HepG2 (cell line): Measurements from ENCODE around the gene PIGN. TPM values are rescaled to one million over a fixed set of nuclear protein-coding genes. Genes with fewer than 3 reads are reported as not detected.

Experiments
- ATAC-seq: fragments of 200-7000 bp; cut with Tn5 transposase; 3 replicates; pipeline ENCODE4 v1.9.1; 2020; ENCODE audit warnings: mild to moderate bottlenecking, moderate library complexity
- BruUV-seq: library from RNA; stranded (reverse); fragments of 400-500 nt; replicated peaks from 2 replicates; lab custom pipeline; 2021; lab: Mats Ljungman, UMichigan
- CTCF ChIA-PET: fragments of 300-600 bp; formaldehyde crosslinking; extraction: SDS; loops from one replicate; lab custom pipeline; 2021; ENCODE audit warnings: low total read pairs, inconsistent platforms, low intra/inter-chr PET ratio; lab: Yijun Ruan, JAX
- POLR2A ChIA-PET: fragments of 350-600 bp; sonication (Branson Sonifier 250); formaldehyde crosslinking; loops from one replicate; lab custom pipeline; 2020; ENCODE audit warnings: antibody characterized with exemption, inconsistent platforms; lab: Yijun Ruan, JAX
- DNase-seq: peaks from one replicate; pipeline ENCODE4 v3.0.0-alpha.2; 2015; ENCODE audit warnings: low spot score
- FAIRE-seq: peaks from 3 replicates; lab custom pipeline; 2011; peaks lifted over from hg19 to GRCh38; lab: Jason Lieb, UNC
- H2AFZ ChIP-seq: one replicate; pipeline ENCODE4 v1.6.1; 2011; ENCODE audit warnings: low read length, inconsistent platforms
- H3K27ac ChIP-seq: fragments of 300-600 bp; 3 replicates; pipeline ENCODE4 v1.8.0; 2011; ENCODE audit warnings: mixed run types, mild to moderate bottlenecking, mixed read lengths, low read length, inconsistent platforms; ENCODE audit not compliant: insufficient read depth; ENCODE audit errors: extremely low read length
- H3K27me3 ChIP-seq, 2 experiments: fragments of 200-600 bp in 1 of 2; 2 replicates in 1 of 2; 3 replicates in 1 of 2; pipeline versions ENCODE4 v1.6.0 to v1.8.0; 2011; ENCODE audit warnings: low read length in 2 of 2, mild to moderate bottlenecking in 2 of 2, moderate library complexity in 2 of 2, inconsistent platforms in 1 of 2; ENCODE audit not compliant: insufficient read depth in 2 of 2, control insufficient read depth in 1 of 2
- H3K36me3 ChIP-seq, 2 experiments: fragments of 200-600 bp in 1 of 2; replicated peaks in 1 of 2; 2 replicates in 1 of 2; 3 replicates in 1 of 2; pipeline versions ENCODE4 v1.5.1 to v1.8.0; 2011; ENCODE audit warnings: low read length in 2 of 2, inconsistent platforms in 1 of 2; ENCODE audit not compliant: insufficient read depth in 2 of 2, control insufficient read depth in 1 of 2
- H3K4me1 ChIP-seq: 2 replicates; pipeline ENCODE4 v1.5.1; 2012; ENCODE audit warnings: low read length, inconsistent platforms; ENCODE audit not compliant: insufficient read depth
- H3K4me2 ChIP-seq: 2 replicates; pipeline ENCODE4 v1.6.0; 2011; ENCODE audit warnings: low read depth, low read length, inconsistent platforms
- H3K4me3 ChIP-seq, 3 experiments: fragments of 200-600 bp in 1 of 3; sonication (generic), shearing (Covaris generic) in 1 of 3; replicated peaks in 1 of 3; 2 replicates each; pipeline ENCODE4 v1.5.1; 2011 to 2016; ENCODE audit warnings: low read length in 3 of 3, inconsistent platforms in 2 of 3, low read depth in 2 of 3, mild to moderate bottlenecking in 2 of 3, control low read depth in 1 of 3, mixed read lengths in 1 of 3; ENCODE audit not compliant: insufficient read depth in 1 of 3
- H3K79me2 ChIP-seq: one replicate; pipeline ENCODE4 v1.6.1; 2011; ENCODE audit warnings: low read length, inconsistent platforms; ENCODE audit not compliant: insufficient read depth
- H3K9ac ChIP-seq: 2 replicates; pipeline ENCODE4 v1.6.0; 2011; ENCODE audit warnings: mild to moderate bottlenecking, low read depth, low read length, inconsistent platforms; ENCODE audit not compliant: insufficient read depth
- H3K9me3 ChIP-seq: 2 replicates; pipeline ENCODE4 v1.5.1; 2012; ENCODE audit warnings: mild to moderate bottlenecking, low read length
- H4K20me1 ChIP-seq: 2 replicates; pipeline ENCODE4 v1.6.0; 2011; ENCODE audit warnings: inconsistent platforms, mild to moderate bottlenecking, low read length, moderate library complexity; ENCODE audit not compliant: insufficient read depth
- ARNTL ChIP-seq: sonication (generic); formaldehyde crosslinking; IDR thresholded peaks from 2 replicates; pipeline ENCODE4 v1.4.0; 2020; ENCODE audit warnings: mild to moderate bottlenecking, missing genetic modification reagents
- ERF ChIP-seq: IDR thresholded peaks from 2 replicates; pipeline ENCODE4 v1.6.1; 2018; ENCODE audit warnings: missing biosample characterization, missing genetic modification reagents
- MAFF ChIP-seq: IDR thresholded peaks from 2 replicates; pipeline ENCODE4 v1.6.1; 2011; ENCODE audit warnings: low read depth, low read length, improper control_type of control experiment
- MTA1 ChIP-seq: sonication (generic); formaldehyde crosslinking; IDR thresholded peaks from 2 replicates; pipeline ENCODE4 v1.4.0; 2020; ENCODE audit warnings: missing genetic modification reagents, mild to moderate bottlenecking, borderline replicate concordance
- SKI ChIP-seq: fragments of 450-650 bp; IDR thresholded peaks from one replicate; pipeline ENCODE4 v1.6.1; 2018; ENCODE audit warnings: mild to moderate bottlenecking; ENCODE audit not compliant: partially characterized antibody
- SKIL ChIP-seq: sonication (generic); formaldehyde crosslinking; IDR thresholded peaks from 2 replicates; pipeline ENCODE4 v1.8.0; 2022; ENCODE audit warnings: missing genetic modification reagents, mild to moderate bottlenecking, moderate library complexity, borderline replicate concordance
- SNAI1 ChIP-seq: sonication (generic); formaldehyde crosslinking; IDR thresholded peaks from 2 replicates; pipeline ENCODE4 v1.5.0; 2020; ENCODE audit warnings: mild to moderate bottlenecking, missing genetic modification reagents, borderline replicate concordance
- TFAP4 ChIP-seq: sonication (generic); IDR thresholded peaks from 2 replicates; pipeline ENCODE4 v1.6.1; 2016; ENCODE audit warnings: low read depth, borderline replicate concordance
- USF2 ChIP-seq, 2 experiments: sonication (generic) in 1 of 2; formaldehyde crosslinking in 1 of 2; IDR thresholded peaks; 2 replicates each; pipeline versions ENCODE4 v1.5.1 to v1.6.1; 2011 to 2020; ENCODE audit warnings: borderline replicate concordance in 1 of 2, low read depth in 1 of 2, low read length in 1 of 2, mild to moderate bottlenecking in 1 of 2, missing genetic modification reagents in 1 of 2, moderate library complexity in 1 of 2
- ZFP1 ChIP-seq: IDR thresholded peaks from 2 replicates; pipeline ENCODE4 v1.6.1; 2016
- ZNF124 ChIP-seq: sonication (generic); formaldehyde crosslinking; IDR thresholded peaks from 2 replicates; pipeline ENCODE4 v1.4.0; 2020; ENCODE audit warnings: missing genetic modification reagents
- ZNF235 ChIP-seq: sonication (generic); formaldehyde crosslinking; IDR thresholded peaks from 2 replicates; pipeline ENCODE4 v1.8.1; 2023; ENCODE audit warnings: mild to moderate bottlenecking, missing genetic modification reagents, borderline replicate concordance
- ZNF781 ChIP-seq: sonication (generic); formaldehyde crosslinking; IDR thresholded peaks from 2 replicates; pipeline ENCODE4 v1.5.1; 2020; ENCODE audit warnings: borderline replicate concordance, mild to moderate bottlenecking, missing genetic modification reagents; ENCODE audit errors: not compliant biosample characterization
- WGBS: methylation state at CpG from one replicate; pipeline ENCODE4 v1.1.6; 2017; ENCODE audit warnings: low lambda C conversion rate; 5-methylcytosine and 5-hydroxymethylcytosine counted together
- in situ Hi-C: cut with HindIII; loops from 2 replicates; pipeline ENCODE4 v1.10.0; 2017; ENCODE audit warnings: low pct_unique_long_range_greater_than_20kb; ENCODE audit not compliant: extremely low pct_ligation_motif_present
- intact Hi-C: fragments of 100-400 bp; cut with micrococcal nuclease; formaldehyde crosslinking; loops from one replicate; pipeline ENCODE4 v1.10.0; 2022; ENCODE audit not compliant: unreplicated experiment
- polyA plus RNA-seq, 8 experiments: library from polyadenylated mRNA; depleted of rRNA in 3 of 8; stranded (reverse) in 7 of 8; unstranded in 1 of 8; fragments of >200 nt; fragmentation: Illumina TruSeq in 4 of 8; extraction: Trizol in 4 of 8; gene quantifications; 2 replicates each; pipeline versions ENCODE4 v1.2.1 to v1.2.3, GENCODE V29; 2011 to 2016; ENCODE audit warnings: low read depth in 4 of 8, missing spikeins in 1 of 8, mixed read lengths in 1 of 8; ENCODE audit not compliant: insufficient read depth in 1 of 8
- total RNA-seq, 5 experiments: library from RNA; depleted of rRNA; stranded (reverse); fragments of >200 nt; fragmentation: Illumina TruSeq; extraction: Trizol; gene quantifications; 2 replicates each; pipeline ENCODE4 v1.2.3, GENCODE V29; 2016; ENCODE audit warnings: low read depth in 1 of 5

PIGN gene
- total and polyA plus RNA-seq, 2 of the 13 experiments (the other 11 are each of a cell fraction or from before 2014, with no cell fraction given), result 15.5 to 33.6 TPM

GRCh38 chr18:62085756-62086155 lies 101.1 kb downstream of the PIGN start:
- H3K79me2 ChIP-seq, result no peaks in the 10 kb centered on the region
- DNase-seq (no peak), FAIRE-seq (no peak), ATAC-seq (no peak)
- no TSS peak for BruUV-seq
- no peaks in the 10 kb centered on the region for H3K9me3 ChIP-seq
- POLR2A ChIA-PET, result no interaction called here
- TF ChIP-seq TFAP4 (no peak), SKI (no peak), ARNTL (CRISPR knock-in tag) (no peak), MAFF (no peak), ZNF124 (CRISPR knock-in tag) (no peak), SKIL (CRISPR knock-in tag) (no peak), ZFP1 (CRISPR knock-in tag) (no peak), USF2 (IDR thresholded peaks at IDR 0.05; ENCODE audit: low read depth, low read length) (no peak), USF2 (CRISPR knock-in tag; IDR thresholded peaks at IDR 0.05; ENCODE audit: borderline replicate concordance) (no peak), ZNF781 (CRISPR knock-in tag) (no peak), ZNF235 (CRISPR knock-in tag) (no peak), MTA1 (CRISPR knock-in tag) (no peak), ERF (CRISPR knock-in tag) (no peak), SNAI1 (CRISPR knock-in tag) (no peak)
- H3K9ac ChIP-seq, result no peak overlapping the region
- no peak overlapping the region for H3K4me3 ChIP-seq
- H3K4me2 ChIP-seq, result no peak overlapping the region
- intact Hi-C loops (no loop called here), in situ Hi-C loops (no loop called here)
- H3K36me3 ChIP-seq, result peaks cover 0 to 11% of the 10 kb centered on the region in 2 experiments; a peak in 1 of 5 replicates
- CTCF ChIA-PET, result no interaction called here
- no peaks in the 10 kb centered on the region for H4K20me1 ChIP-seq
- no peaks in the 10 kb centered on the region for H3K27me3 ChIP-seq
- H3K27ac ChIP-seq, result no peak overlapping the region
- 0 out of 2 replicates have a peak, but pooled peaks cover 9% of the 10 kb centered on the region for H3K4me1 ChIP-seq
- 96% methylated on average over 5 of the region's 5 CpGs for WGBS
- H2AFZ ChIP-seq, result no peak overlapping the region
